Activated CD4-positive, alpha-beta T cell treated with anti-CD3 and anti-CD28 coated beads, Interleukin-2, amount 50 U/mL, for 16 hours (primary cell): Measurements from ENCODE around the gene ACSF2.
A peak's percentile ranks its signal among the peaks of the same experiment; 100 is the strongest.
"Not testable (repeated sequence)": the region's sequence is repeated elsewhere in the genome, so short reads cannot be mapped to it uniquely, and the experiment has no call there.

Source experiments
- DNase-seq: peaks from one replicate; pipeline ENCODE4 v3.0.0-alpha.2; 2020

ACSF2 gene

DNA sequence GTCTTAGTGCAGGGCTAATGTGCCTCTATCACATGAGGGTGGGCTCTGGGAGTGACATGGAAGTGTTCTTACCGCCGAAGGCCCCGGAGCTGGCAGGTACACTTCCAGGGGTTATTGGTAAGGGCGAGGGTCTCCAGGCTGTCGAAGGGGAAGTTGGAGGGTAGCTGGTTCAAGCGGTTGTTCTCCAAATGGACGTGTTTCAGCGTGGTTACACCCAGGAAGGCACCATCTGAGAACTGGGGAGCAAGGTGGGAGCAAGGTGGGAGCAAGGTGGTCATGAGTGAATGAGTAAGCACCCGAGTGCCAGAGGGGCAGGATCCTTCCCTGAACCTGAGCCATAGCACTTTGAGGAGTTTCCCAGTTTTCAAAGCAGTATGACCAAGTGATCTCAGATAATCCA is 39.6 kb downstream of the ACSF2 start:
- no peak for DNase-seq

- no peak for DNase-seq
Observed at GRCh38 chr17:50466371-50467113, 40.5 kb downstream of the ACSF2 start.

GRCh38 chr17:50467114-50467854 is 41.3 kb downstream of the ACSF2 start:
- no peak for DNase-seq

- no peak for DNase-seq
Observed at GRCh38 chr17:50467855-50468303, 41.9 kb downstream of the ACSF2 start.

GRCh38 chr17:50468304-50469207 is 42.5 kb downstream of the ACSF2 start, which contains the start of gene CHAD:
TSS of gene CHAD (minus strand) at chr17:50468880. CDS start at chr17:50468813, 67 bp downstream.
- DNase-seq = no peak

GRCh38 chr17:50469208-50469605 is 43.2 kb downstream of the ACSF2 start:
- DNase-seq = no peak

DNA sequence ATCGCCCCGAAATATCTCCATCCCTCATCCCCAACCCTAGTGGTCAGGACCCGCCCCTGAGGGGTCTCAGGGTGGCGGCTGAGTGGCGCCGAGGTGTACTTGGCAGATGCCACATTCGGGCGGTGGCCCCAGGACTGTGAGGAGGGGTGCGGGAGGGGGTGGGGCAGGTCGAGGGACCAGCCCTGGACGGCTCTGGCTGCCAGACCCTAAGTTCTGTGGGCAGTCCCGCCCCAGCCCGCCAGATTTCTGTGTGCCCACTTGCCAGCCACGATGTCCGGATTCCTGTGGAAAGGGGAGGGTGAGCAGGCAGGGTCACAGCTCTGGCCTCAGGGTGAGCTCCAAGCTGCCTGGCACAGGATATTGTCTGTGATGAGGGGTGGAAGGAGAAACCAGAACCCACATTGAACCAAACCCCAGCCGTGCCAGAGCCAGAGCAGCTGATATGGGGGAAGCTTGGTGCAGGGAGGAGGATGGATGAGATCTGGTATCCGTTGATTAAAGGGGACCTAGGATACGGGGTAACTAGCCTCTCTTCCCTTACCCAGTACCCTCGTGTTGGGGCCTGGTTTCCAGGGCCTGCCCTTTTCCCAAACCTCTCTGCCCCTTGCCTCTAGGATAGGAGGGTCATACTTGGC is 43.8 kb downstream of the ACSF2 start:
- no peak for DNase-seq

DNA sequence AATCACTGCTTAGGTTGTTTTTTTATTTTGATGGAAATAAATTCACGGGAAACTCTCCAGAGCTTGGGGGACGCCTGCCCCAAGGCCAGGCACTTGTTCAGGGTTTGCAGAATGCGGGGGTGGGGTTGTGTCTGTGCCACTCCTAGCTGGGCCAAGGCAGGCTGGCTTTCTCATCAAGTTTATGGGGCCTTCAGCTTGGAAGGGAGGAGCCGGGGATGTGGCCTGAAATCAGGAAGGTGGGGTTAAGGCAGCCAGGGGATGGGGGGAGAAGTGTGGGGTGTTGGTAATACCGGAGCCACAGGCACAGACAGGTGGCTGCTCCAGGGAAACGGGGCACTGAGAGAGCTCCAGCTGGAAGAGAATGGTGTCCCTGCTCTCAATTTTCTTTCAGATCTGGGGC is 44.4 kb downstream of the ACSF2 start:
- no peak for DNase-seq

DNA sequence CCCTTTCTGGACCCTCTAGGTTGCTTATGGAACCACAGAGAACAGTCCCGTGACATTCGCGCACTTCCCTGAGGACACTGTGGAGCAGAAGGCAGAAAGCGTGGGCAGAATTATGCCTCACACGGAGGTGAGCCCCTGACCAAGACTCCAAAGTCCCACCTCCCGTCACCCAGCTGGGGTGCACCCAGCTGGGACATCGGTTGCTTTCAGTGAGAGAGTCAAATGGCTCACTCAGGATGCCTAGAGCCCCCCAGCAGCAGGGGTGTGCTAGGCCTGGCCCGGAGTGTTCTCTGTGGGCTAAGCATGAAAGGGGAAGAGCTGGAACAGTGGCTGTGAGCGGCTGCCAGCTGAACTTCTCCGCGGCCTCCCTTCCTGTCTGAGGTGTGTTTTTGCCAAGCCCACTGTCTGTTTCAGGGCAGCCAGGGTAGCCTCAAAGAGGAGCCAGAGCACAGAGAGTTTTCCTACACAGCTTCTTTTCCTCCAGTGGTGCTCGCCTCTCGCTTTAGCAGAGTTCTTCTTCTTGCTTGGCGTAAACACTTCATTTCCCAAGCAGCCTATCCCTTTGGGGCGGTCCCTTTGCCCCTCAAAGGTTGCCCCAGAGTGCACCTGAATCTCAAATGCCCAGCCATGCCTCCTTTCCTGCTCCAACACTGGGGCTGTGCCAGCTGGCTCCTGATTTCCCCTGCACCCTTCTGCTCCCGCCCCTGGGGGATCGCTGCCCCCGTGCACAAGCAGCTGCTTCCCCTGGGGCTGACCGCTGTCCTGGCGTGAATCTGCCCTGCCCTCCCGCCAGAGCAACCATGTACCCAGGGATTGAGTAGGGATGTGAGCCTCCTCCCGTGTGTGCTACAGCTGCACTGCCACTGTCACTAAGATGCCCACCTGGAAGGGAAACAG is 45.2 kb downstream of the ACSF2 start:
- no peak for DNase-seq

GRCh38 chr17:50472286-50472685 is 46.3 kb downstream of the ACSF2 start:
- no peak for DNase-seq

DNA sequence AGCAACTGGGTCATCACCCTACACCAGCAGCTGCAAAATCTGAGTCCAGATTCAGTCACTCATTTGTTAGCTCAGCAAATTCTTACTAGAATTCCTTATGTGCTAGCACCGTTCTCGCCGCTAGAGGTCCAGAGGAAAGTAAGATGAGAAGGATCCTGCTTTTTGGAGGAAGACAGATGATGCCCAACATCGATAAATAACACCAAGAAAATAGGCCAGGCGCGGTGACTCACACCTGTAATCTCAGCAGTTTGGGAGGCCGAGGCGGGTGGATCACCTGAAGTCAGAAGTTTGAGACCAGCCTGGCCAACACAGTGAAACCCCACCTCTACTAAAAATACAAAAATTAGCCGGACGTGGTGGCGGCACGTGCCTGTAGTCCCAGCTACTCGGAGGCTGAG is 46.7 kb downstream of the ACSF2 start:
- not testable (repeated sequence) for DNase-seq

- DNase-seq = no peak
Observed at GRCh38 chr17:50473901-50474300, 47.9 kb downstream of the ACSF2 start.

- no peak for DNase-seq
Observed at GRCh38 chr17:50474523-50474922, 48.5 kb downstream of the ACSF2 start.

DNA sequence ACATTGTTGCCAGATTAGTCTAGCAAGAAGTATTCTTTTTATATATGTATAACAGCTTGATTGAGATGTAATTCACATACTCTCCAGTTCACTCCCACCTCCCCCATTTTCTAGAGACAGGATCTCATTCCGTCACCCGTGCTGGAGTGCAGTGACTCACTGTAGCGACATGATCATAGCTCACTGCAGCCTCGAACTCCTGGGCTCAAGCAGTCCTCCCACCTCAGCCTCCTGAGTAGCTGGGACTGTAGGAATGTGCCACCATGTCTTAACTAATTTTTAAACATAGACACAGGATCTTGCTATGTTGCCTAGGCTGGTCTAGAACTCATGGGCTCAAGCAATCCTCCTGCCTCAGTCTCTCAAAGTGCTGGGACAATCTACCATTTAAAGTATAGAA is 49.3 kb downstream of the ACSF2 start:
- no peak for DNase-seq

DNA sequence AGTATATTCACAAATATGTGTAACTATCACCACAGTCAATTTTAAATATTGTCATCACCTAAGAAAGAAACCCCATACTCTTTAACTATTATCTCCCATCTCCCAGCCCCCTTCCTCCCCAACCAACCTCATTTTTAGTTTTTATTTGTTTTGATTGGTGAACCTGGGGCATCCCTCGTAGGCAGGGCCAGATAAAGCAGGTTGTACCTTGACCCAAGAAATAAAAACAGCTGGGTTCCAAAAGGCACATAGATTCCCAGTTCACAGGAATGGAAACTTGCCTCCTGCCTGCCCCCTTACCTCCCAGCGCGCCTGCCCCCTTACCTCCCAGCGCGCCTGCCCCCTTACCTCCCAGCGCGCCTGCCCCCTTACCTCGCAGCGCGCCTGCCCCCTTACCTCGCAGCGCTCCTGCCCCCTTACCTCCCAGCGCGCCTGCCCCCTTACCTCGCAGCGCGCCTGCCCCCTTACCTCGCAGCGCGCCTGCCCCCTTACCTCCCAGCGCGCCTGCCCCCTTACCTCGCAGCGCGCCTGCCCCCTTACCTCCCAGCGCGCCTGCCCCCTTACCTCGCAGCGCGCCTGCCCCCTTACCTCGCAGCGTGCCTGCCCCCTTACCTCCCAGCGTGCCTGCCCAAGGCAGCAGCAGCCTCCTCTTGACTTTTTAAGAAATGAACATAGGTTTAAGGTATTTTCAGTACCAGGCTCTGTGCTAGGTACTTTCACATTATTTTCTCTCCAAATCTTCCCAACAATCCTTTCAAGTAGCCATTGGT is 49.9 kb downstream of the ACSF2 start:
- DNase-seq = not testable (repeated sequence)

- no peak for DNase-seq
Observed at GRCh38 chr17:50476545-50477315, 50.7 kb downstream of the ACSF2 start.

DNA sequence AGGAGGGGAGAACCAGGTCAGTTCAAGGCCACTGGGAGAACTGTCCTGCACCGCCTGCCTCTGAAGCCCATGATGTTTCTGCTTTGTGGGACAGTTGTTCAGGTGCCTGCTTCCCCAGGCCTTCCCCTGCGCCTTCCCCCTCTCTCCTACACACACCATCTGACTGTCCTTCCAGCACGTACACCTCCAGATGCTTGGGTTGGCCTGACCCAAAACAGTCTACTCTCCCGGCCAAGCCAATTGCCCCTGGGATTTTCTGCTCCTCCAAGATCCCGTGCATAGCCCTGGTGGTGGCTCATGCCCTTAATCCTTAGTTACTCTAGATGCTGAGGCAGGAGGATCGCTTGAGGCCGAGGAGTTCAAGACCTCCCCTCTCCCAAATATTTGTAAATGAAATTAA is 52.0 kb downstream of the ACSF2 start:
- DNase-seq = no peak

GRCh38 chr17:50478391-50479381 is 52.7 kb downstream of the ACSF2 start, which contains the start of gene RSAD1:
TSS of gene RSAD1 (plus strand) at chr17:50478860. CDS start at chr17:50478885, 25 bp downstream.
- peak; percentile 90 for DNase-seq
